Measurements from ENCODE around the gene MARK3. TPM values are rescaled to one million over a fixed set of nuclear protein-coding genes. Genes with fewer than 3 reads are reported as not detected.

The MARK3 gene
- total RNA-seq, 1 experiment from 2014 or later, result 81.9 TPM

DNA sequence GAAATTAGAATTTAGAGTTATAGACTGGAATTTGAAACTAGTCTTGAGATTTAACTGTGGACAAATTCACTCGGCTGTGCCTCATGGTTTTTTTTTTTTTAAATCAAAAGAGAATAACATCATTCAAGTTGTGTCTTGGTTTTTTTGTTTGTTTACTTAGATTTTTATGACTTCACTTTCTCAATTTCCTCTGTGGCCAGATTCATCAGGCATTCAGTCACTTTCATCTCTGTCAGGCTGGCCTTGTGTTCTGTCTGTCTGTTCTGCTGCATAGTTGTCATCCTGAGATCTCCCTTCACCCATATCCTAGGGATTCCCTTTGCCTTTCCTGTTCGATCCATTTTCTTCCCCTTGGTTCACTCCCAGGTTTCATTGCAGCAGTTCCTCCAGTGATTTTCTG, 10.0 kb downstream of the MARK3 start:
- WGBS (ENCODE audit: extremely low coverage, insufficient read length, low lambda C conversion rate), result no CpG with 5 or more reads among the region's 2 CpGs
- Mint-ChIP-seq H3K9me3 (no peaks in the 10 kb centered on the region), H3K4me1 (peaks cover 33 to 38% of the 10 kb centered on the region in 2 experiments), H3K27me3 (ENCODE audit: low read depth) (no peaks in the 10 kb centered on the region), H3K36me3 (ENCODE audit: insufficient read depth in 1 of 3, low read depth in 3 of 3) (peaks cover 1 to 6% (median 1%) of the 10 kb centered on the region in 3 experiments; a peak in 2 of 7 replicates), H3K27ac (peak overlapping the region in 2 of 3 experiments; percentile 4 to 21; a peak in 3 of 7 replicates), H3K4me3 (no peak overlapping the region)
- peaks cover 42% of the 10 kb centered on the region; the same call in 1 of the 2 replicates for H3K79me2 ChIP-seq (ENCODE audit: insufficient read depth, low read length)
- TF ChIP-seq, protein P1, sequence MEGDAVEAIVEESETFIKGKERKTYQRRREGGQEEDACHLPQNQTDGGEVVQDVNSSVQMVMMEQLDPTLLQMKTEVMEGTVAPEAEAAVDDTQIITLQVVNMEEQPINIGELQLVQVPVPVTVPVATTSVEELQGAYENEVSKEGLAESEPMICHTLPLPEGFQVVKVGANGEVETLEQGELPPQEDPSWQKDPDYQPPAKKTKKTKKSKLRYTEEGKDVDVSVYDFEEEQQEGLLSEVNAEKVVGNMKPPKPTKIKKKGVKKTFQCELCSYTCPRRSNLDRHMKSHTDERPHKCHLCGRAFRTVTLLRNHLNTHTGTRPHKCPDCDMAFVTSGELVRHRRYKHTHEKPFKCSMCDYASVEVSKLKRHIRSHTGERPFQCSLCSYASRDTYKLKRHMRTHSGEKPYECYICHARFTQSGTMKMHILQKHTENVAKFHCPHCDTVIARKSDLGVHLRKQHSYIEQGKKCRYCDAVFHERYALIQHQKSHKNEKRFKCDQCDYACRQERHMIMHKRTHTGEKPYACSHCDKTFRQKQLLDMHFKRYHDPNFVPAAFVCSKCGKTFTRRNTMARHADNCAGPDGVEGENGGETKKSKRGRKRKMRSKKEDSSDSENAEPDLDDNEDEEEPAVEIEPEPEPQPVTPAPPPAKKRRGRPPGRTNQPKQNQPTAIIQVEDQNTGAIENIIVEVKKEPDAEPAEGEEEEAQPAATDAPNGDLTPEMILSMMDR (conservative IDR thresholded peaks at IDR 0.05), result no peak
- no peak overlapping the region for H2BK15ac ChIP-seq (ENCODE audit: low read depth, low read length)
- H3K14ac ChIP-seq (ENCODE audit: insufficient read depth, low read length), result no peak overlapping the region
- no peak overlapping the region for H2BK120ac ChIP-seq (ENCODE audit: low read depth, low read length, poor library complexity, severe bottlenecking)
- H3T11ph ChIP-seq (ENCODE audit: low read length), result no peak overlapping the region
- H4K91ac ChIP-seq (ENCODE audit: insufficient read length, low read depth, low read length), result no peak overlapping the region
- no peak overlapping the region for H4K8ac ChIP-seq (replicated peaks; ENCODE audit: insufficient read length, low read depth, low read length)
- no peak overlapping the region for H2BK5ac ChIP-seq (ENCODE audit: insufficient read length, low read length)
- no peak overlapping the region for H3K18ac ChIP-seq (ENCODE audit: insufficient read length, low read depth, low read length)
- H2BK20ac ChIP-seq (ENCODE audit: low read depth, low read length, poor library complexity, severe bottlenecking), result no peak overlapping the region
- no peak overlapping the region for H3K56ac ChIP-seq (ENCODE audit: insufficient read length, low read depth, low read length)
- no peak overlapping the region for H3K4me2 ChIP-seq (ENCODE audit: insufficient read depth, insufficient read length, low read length)
- no peak for DNase-seq
- no peak overlapping the region for H3K9ac ChIP-seq (ENCODE audit: extremely low read depth, insufficient read length, low read length)
- no peaks in the 10 kb centered on the region for H3K27me3 ChIP-seq (ENCODE audit: insufficient read depth, low read length)
- no peak overlapping the region for H3K4ac ChIP-seq (ENCODE audit: low read depth, low read length)
- no peak overlapping the region for H4K5ac ChIP-seq (ENCODE audit: insufficient read length, low read depth, low read length)
- no peaks in the 10 kb centered on the region for H4K20me1 ChIP-seq (ENCODE audit: control insufficient read depth, insufficient read depth, insufficient read length)
- no peak overlapping the region for H2AK5ac ChIP-seq (ENCODE audit: insufficient read length, low read length)
- H2BK12ac ChIP-seq (ENCODE audit: insufficient read length, low read depth, low read length), result no peak overlapping the region
- H3K23me2 ChIP-seq (ENCODE audit: insufficient read length, low read depth, low read length, poor library complexity, severe bottlenecking), result no peaks in the 10 kb centered on the region
- no peaks in the 10 kb centered on the region for H3K9me3 ChIP-seq (ENCODE audit: control insufficient read depth, low read depth, low read length)
- no peak overlapping the region for H2AFZ ChIP-seq (ENCODE audit: low read length)
- no peak overlapping the region for H3K23ac ChIP-seq (ENCODE audit: insufficient read length, low read depth, low read length)
- H3K79me1 ChIP-seq (ENCODE audit: insufficient read depth, low read depth, low read length, poor library complexity, severe bottlenecking), result no peaks in the 10 kb centered on the region
- H3K27ac ChIP-seq (ENCODE audit: insufficient read length, low read depth, low read length), result no peak overlapping the region
- no peaks in the 10 kb centered on the region; the same call in 1 of the 2 replicates for H3K4me1 ChIP-seq (ENCODE audit: insufficient read depth, low read length)

Data from H9 (cell line).